HS-27A (cell line): Measurements from ENCODE around the gene COPB2.
"Not testable (repeated sequence)": the region's sequence is repeated elsewhere in the genome, so short reads cannot be mapped to it uniquely, and the experiment has no call there.

Experiments
- DNase-seq: peaks from one replicate; pipeline ENCODE4 v3.0.0-alpha.2; 2012; ENCODE audit warnings: low read depth, missing footprints

COPB2 gene

GRCh38 chr3:139389552-139390368, at the start of gene COPB2:
Gene COPB2 (minus strand): TSS chr3:139389647. CDS start chr3:139389550, 97 bp downstream.
- DNase-seq: peak; percentile 97

- no peak for DNase-seq
Measured at GRCh38 chr3:139434764-139435307, 45.4 kb upstream of the COPB2 start.

GRCh38 chr3:139434228-139434627, 44.8 kb upstream of the COPB2 start:
- DNase-seq: no peak

- DNase-seq: no peak
Measured at GRCh38 chr3:139433089-139433488, 43.6 kb upstream of the COPB2 start.

- DNase-seq: no peak
Measured at GRCh38 chr3:139430493-139430892, 41.0 kb upstream of the COPB2 start.

- DNase-seq: peak; percentile 40
Measured at GRCh38 chr3:139427283-139428060, 38.0 kb upstream of the COPB2 start.

- DNase-seq: no peak
Measured at GRCh38 chr3:139425745-139426400, 36.4 kb upstream of the COPB2 start.

- DNase-seq: no peak
Measured at GRCh38 chr3:139423232-139423631, 33.8 kb upstream of the COPB2 start.

- DNase-seq: no peak
Measured at GRCh38 chr3:139421460-139421859, 32.0 kb upstream of the COPB2 start.

GRCh38 chr3:139421040-139421439, 31.6 kb upstream of the COPB2 start:
- DNase-seq: no peak

- no peak for DNase-seq
Measured at GRCh38 chr3:139418144-139418543, 28.7 kb upstream of the COPB2 start.

GRCh38 chr3:139416275-139416674, 26.8 kb upstream of the COPB2 start:
- DNase-seq: no peak

- DNase-seq: no peak
Measured at GRCh38 chr3:139414608-139415224, 25.3 kb upstream of the COPB2 start.

GRCh38 chr3:139412891-139413290, 23.4 kb upstream of the COPB2 start:
- not testable (repeated sequence) for DNase-seq

GRCh38 chr3:139401155-139401554, 11.7 kb upstream of the COPB2 start:
- DNase-seq: not testable (repeated sequence)

GRCh38 chr3:139396707-139397106, 7.3 kb upstream of the COPB2 start:
- no peak for DNase-seq

- no peak for DNase-seq
Measured at GRCh38 chr3:139394116-139394515, 4.7 kb upstream of the COPB2 start.

GRCh38 chr3:139388821-139389551, 461 bp downstream of the COPB2 start:
- peak; percentile 5 for DNase-seq

- no peak for DNase-seq
Measured at GRCh38 chr3:139388077-139388476, 1.4 kb downstream of the COPB2 start.

GRCh38 chr3:139382291-139382690, 7.2 kb downstream of the COPB2 start:
- DNase-seq: not testable (repeated sequence)

GRCh38 chr3:139380575-139380974, 8.9 kb downstream of the COPB2 start:
- no peak for DNase-seq
